Measurements from ENCODE around the gene POMC.
A peak's percentile ranks its signal among the peaks of the same experiment; 100 is the strongest.

GRCh38 chr2:25201265-25201664 lies 32.9 kb upstream of the POMC start:
- TF ChIP-seq FOXM1 (IDR thresholded peaks at IDR 0.05; ENCODE audit: borderline replicate concordance, low read depth) (no peak), TEAD4 (IDR thresholded peaks at IDR 0.05) (no peak), EP300 (IDR thresholded peaks at IDR 0.05; ENCODE audit: borderline replicate concordance) (no peak), TAF1 (IDR thresholded peaks at IDR 0.05; ENCODE audit: low read depth) (no peak), CEBPB (IDR thresholded peaks at IDR 0.05) (no peak), CREB1 (IDR thresholded peaks at IDR 0.05; ENCODE audit: low read depth) (no peak), YY1 (IDR thresholded peaks at IDR 0.05; ENCODE audit: low read depth) (no peak), RAD21 (IDR thresholded peaks at IDR 0.05; ENCODE audit: low read depth) (peak; percentile 18), USF1 (IDR thresholded peaks at IDR 0.05) (no peak)
- TF ChIP-seq, protein P1, sequence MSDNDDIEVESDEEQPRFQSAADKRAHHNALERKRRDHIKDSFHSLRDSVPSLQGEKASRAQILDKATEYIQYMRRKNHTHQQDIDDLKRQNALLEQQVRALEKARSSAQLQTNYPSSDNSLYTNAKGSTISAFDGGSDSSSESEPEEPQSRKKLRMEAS (IDR thresholded peaks at IDR 0.05) = no peak
- TF ChIP-seq, protein P2, sequence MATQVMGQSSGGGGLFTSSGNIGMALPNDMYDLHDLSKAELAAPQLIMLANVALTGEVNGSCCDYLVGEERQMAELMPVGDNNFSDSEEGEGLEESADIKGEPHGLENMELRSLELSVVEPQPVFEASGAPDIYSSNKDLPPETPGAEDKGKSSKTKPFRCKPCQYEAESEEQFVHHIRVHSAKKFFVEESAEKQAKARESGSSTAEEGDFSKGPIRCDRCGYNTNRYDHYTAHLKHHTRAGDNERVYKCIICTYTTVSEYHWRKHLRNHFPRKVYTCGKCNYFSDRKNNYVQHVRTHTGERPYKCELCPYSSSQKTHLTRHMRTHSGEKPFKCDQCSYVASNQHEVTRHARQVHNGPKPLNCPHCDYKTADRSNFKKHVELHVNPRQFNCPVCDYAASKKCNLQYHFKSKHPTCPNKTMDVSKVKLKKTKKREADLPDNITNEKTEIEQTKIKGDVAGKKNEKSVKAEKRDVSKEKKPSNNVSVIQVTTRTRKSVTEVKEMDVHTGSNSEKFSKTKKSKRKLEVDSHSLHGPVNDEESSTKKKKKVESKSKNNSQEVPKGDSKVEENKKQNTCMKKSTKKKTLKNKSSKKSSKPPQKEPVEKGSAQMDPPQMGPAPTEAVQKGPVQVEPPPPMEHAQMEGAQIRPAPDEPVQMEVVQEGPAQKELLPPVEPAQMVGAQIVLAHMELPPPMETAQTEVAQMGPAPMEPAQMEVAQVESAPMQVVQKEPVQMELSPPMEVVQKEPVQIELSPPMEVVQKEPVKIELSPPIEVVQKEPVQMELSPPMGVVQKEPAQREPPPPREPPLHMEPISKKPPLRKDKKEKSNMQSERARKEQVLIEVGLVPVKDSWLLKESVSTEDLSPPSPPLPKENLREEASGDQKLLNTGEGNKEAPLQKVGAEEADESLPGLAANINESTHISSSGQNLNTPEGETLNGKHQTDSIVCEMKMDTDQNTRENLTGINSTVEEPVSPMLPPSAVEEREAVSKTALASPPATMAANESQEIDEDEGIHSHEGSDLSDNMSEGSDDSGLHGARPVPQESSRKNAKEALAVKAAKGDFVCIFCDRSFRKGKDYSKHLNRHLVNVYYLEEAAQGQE (IDR thresholded peaks at IDR 0.05; ENCODE audit: low read depth) = no peak

All from Ishikawa (cell line).